B cell (primary cell): Measurements from ENCODE around the gene AQP6. TPM values are rescaled to one million over a fixed set of nuclear protein-coding genes. Genes with fewer than 3 reads are reported as not detected.

ENCODE experiments used
- ATAC-seq: fragments of 200-7000 bp; cut with Tn5 transposase; one replicate; pipeline ENCODE4 v1.10.0; 2021; ENCODE audit warnings: low read depth, mild to moderate bottlenecking, moderate number of reproducible peaks, moderate library complexity
- CTCF ChIA-PET: fragments of 350-600 bp; sonication (Branson Sonifier 250); formaldehyde crosslinking; loops from one replicate; lab custom pipeline; 2021; ENCODE audit warnings: antibody characterized with exemption, inconsistent platforms; lab: Charles Lee
- POLR2A ChIA-PET: fragments of 350-600 bp; sonication (Branson Sonifier 250); formaldehyde crosslinking; loops from one replicate; lab custom pipeline; 2021; ENCODE audit warnings: antibody characterized with exemption; lab: Charles Lee
- DNase-seq: peaks from one replicate; pipeline ENCODE4 v3.0.0; 2013
- H2AFZ ChIP-seq: 2 replicates; pipeline ENCODE4 v1.6.1; 2012; ENCODE audit warnings: mild to moderate bottlenecking, low read depth, low read length; ENCODE audit not compliant: insufficient read depth, poor library complexity, severe bottlenecking
- H3K27ac ChIP-seq, 2 donors: 1 replicate in 1 of 2; 2 replicates in 1 of 2; pipeline ENCODE4 v1.5.1; 2012 to 2013; ENCODE audit warnings: low read length in 2 of 2, mild to moderate bottlenecking in 2 of 2, moderate library complexity in 1 of 2
- H3K27me3 ChIP-seq, 4 experiments: fragments of 200-600 bp in 1 of 4; sonication (generic) in 1 of 4; replicated peaks in 1 of 4; 1 replicate in 2 of 4; 2 replicates in 2 of 4; pipeline versions ENCODE4 v1.6.1 to v1.7.0; 2013 to 2016; ENCODE audit warnings: low read length in 3 of 4, mild to moderate bottlenecking in 2 of 4, mixed read lengths in 1 of 4, moderate library complexity in 1 of 4; ENCODE audit not compliant: insufficient read depth in 4 of 4, control insufficient read depth in 3 of 4; ENCODE audit errors: control extremely low read depth in 1 of 4
- H3K36me3 ChIP-seq, 2 experiments: replicated peaks in 1 of 2; 1 replicate in 1 of 2; 2 replicates in 1 of 2; pipeline versions ENCODE4 v1.6.1 to v1.7.1; 2013; ENCODE audit warnings: low read length in 1 of 2; ENCODE audit not compliant: insufficient read depth in 2 of 2, control insufficient read depth in 1 of 2; ENCODE audit errors: control extremely low read depth in 1 of 2, extremely low read depth in 1 of 2
- H3K4me1 ChIP-seq, 2 donors: fragments of 200-600 bp in 1 of 2; sonication (generic) in 1 of 2; 1 replicate in 1 of 2; 2 replicates in 1 of 2; pipeline versions ENCODE4 v1.5.1 to v1.6.1; 2013 to 2017; ENCODE audit warnings: low read length in 2 of 2; ENCODE audit not compliant: control insufficient read depth in 2 of 2, insufficient read depth in 2 of 2
- H3K4me2 ChIP-seq: replicated peaks from 2 replicates; pipeline ENCODE3; 2012; ENCODE audit warnings: mild to moderate bottlenecking, low read depth, low read length; ENCODE audit not compliant: poor library complexity, severe bottlenecking
- H3K4me3 ChIP-seq, 5 experiments: fragments of 200-600 bp in 1 of 5; sonication (generic) in 1 of 5; 1 replicate in 3 of 5; 2 replicates in 2 of 5; pipeline versions ENCODE4 v1.5.1 to v1.7.0; 2011 to 2016; ENCODE audit warnings: low read length in 4 of 5, mild to moderate bottlenecking in 4 of 5, low read depth in 2 of 5, control low read depth in 1 of 5, moderate library complexity in 1 of 5; ENCODE audit not compliant: insufficient read depth in 1 of 5; ENCODE audit errors: control extremely low read depth in 1 of 5, extremely low read depth in 1 of 5
- H3K79me2 ChIP-seq: fragments of 200-600 bp; sonication (generic); one replicate; pipeline ENCODE4 v1.6.0; 2016; ENCODE audit warnings: low read length; ENCODE audit not compliant: control insufficient read depth, insufficient read depth
- H3K9ac ChIP-seq: fragments of 200-600 bp; sonication (generic); 2 replicates; pipeline ENCODE4 v1.6.1; 2017; ENCODE audit warnings: mild to moderate bottlenecking, low read length, moderate library complexity
- H3K9me3 ChIP-seq, 3 donors: one replicate each; pipeline versions ENCODE4 v1.6.1 to v1.7.1; 2013; ENCODE audit warnings: low read length in 2 of 3; ENCODE audit not compliant: control insufficient read depth in 2 of 3, insufficient read depth in 1 of 3; ENCODE audit errors: control extremely low read depth in 1 of 3
- H4K20me1 ChIP-seq: 2 replicates; pipeline ENCODE4 v1.6.0; 2012; ENCODE audit warnings: mild to moderate bottlenecking, low read length; ENCODE audit not compliant: insufficient read depth, control insufficient read depth, poor library complexity, severe bottlenecking
- H3K27ac Mint-ChIP-seq: one replicate; pipeline ENCODE4 v1.8.0; 2021; ENCODE audit warnings: mixed read lengths
- H3K27me3 Mint-ChIP-seq: one replicate; pipeline ENCODE4 v1.8.0; 2021; ENCODE audit warnings: mixed read lengths
- H3K4me1 Mint-ChIP-seq: one replicate; pipeline ENCODE4 v1.8.0; 2021; ENCODE audit warnings: mixed read lengths
- H3K4me3 Mint-ChIP-seq: one replicate; pipeline ENCODE4 v1.8.0; 2021; ENCODE audit warnings: mixed read lengths
- H3K9me3 Mint-ChIP-seq: one replicate; pipeline ENCODE4 v1.8.0; 2022; ENCODE audit warnings: mixed read lengths; ENCODE audit not compliant: insufficient read depth
- EZH2 ChIP-seq: IDR thresholded peaks from 2 replicates; pipeline ENCODE4 v1.6.1; 2012; ENCODE audit warnings: borderline replicate concordance, low read depth, mild to moderate bottlenecking, moderate library complexity, low read length; ENCODE audit not compliant: insufficient read depth, poor library complexity, severe bottlenecking
- WGBS: methylation state at CpG from one replicate; pipeline ENCODE4 v1.1.5; 2013; ENCODE audit warnings: missing lambda C conversion rate; ENCODE audit not compliant: insufficient coverage; 5-methylcytosine and 5-hydroxymethylcytosine counted together
- intact Hi-C: fragments of 100-400 bp; cut with micrococcal nuclease; formaldehyde crosslinking; loops from one replicate; pipeline ENCODE4 v1.10.0; 2022
- polyA plus RNA-seq: library from polyadenylated mRNA; depleted of rRNA; stranded (reverse); fragments of >200 nt; gene quantifications from 2 replicates; pipeline ENCODE4 v1.2.3, GENCODE V29; 2012
- total RNA-seq, 2 donors: library from RNA; stranded (reverse); fragments of 120-200 nt in 1 of 2; gene quantifications; 1 replicate in 1 of 2; 2 replicates in 1 of 2; pipeline versions ENCODE4 v1.2.3 to v1.2.4, GENCODE V29; 2013 to 2022
- TF ChIP-seq, protein P1 (sequence below): fragments of 200-600 bp; IDR thresholded peaks from one replicate; pipeline ENCODE4 v1.8.0; 2022; ENCODE audit warnings: antibody characterized with exemption, mild to moderate bottlenecking

The AQP6 gene
- total and polyA plus RNA-seq, 2 donors (not counting 1 experiment from before 2014, with no cell fraction given): not detected

- H3K36me3 ChIP-seq: no peaks in the 10 kb centered on the region
- Mint-ChIP-seq H3K9me3 (no peaks in the 10 kb centered on the region), H3K4me1 (peaks cover 2% of the 10 kb centered on the region), H3K27ac (no peak overlapping the region), H3K27me3 (peaks cover 7% of the 10 kb centered on the region), H3K4me3 (no peak overlapping the region)
- ChIA-PET POLR2A (no interaction called here), CTCF (interaction anchor here (1.2 to 1.3 kb wide), 2 partner anchors 13 to 203 kb away, joined by 3 read pairs; no protein-coding TSS in a partner anchor)
- 80% methylated on average over 1 of the region's 9 CpGs for WGBS
- ATAC-seq (no peak), DNase-seq (no peak)
- H3K79me2 ChIP-seq: no peaks in the 10 kb centered on the region
- peaks cover 0 to 33% (median 10%) of the 10 kb centered on the region in 4 experiments for H3K27me3 ChIP-seq
- TF ChIP-seq, protein P1, sequence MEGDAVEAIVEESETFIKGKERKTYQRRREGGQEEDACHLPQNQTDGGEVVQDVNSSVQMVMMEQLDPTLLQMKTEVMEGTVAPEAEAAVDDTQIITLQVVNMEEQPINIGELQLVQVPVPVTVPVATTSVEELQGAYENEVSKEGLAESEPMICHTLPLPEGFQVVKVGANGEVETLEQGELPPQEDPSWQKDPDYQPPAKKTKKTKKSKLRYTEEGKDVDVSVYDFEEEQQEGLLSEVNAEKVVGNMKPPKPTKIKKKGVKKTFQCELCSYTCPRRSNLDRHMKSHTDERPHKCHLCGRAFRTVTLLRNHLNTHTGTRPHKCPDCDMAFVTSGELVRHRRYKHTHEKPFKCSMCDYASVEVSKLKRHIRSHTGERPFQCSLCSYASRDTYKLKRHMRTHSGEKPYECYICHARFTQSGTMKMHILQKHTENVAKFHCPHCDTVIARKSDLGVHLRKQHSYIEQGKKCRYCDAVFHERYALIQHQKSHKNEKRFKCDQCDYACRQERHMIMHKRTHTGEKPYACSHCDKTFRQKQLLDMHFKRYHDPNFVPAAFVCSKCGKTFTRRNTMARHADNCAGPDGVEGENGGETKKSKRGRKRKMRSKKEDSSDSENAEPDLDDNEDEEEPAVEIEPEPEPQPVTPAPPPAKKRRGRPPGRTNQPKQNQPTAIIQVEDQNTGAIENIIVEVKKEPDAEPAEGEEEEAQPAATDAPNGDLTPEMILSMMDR: no peak
- TF ChIP-seq EZH2: no peak
- H3K4me2 ChIP-seq: no peak overlapping the region
- H4K20me1 ChIP-seq: no peaks in the 10 kb centered on the region
- H3K9me3 ChIP-seq: no peaks in the 10 kb centered on the region
- intact Hi-C loops: no loop called here
- H3K4me1 ChIP-seq: peaks cover 9% of the 10 kb centered on the region in 2 donors
- no peak overlapping the region for H3K9ac ChIP-seq
- H2AFZ ChIP-seq: no peak overlapping the region
- no peak overlapping the region for H3K4me3 ChIP-seq
- no peak overlapping the region for H3K27ac ChIP-seq
These were observed 618 bp upstream of the AQP6 start for GRCh38 chr12:49972129-49972528.

- DNase-seq: no peak
- ATAC-seq: no peak
- H2AFZ ChIP-seq: no peak overlapping the region
- no peaks in the 10 kb centered on the region for H3K79me2 ChIP-seq
- H3K9me3 ChIP-seq: no peaks in the 10 kb centered on the region
- no peaks in the 10 kb centered on the region for H3K4me1 ChIP-seq
- 92% methylated on average over 19 of the region's 19 CpGs for WGBS
- no peak overlapping the region for H3K27ac Mint-ChIP-seq
- H3K36me3 ChIP-seq: no peaks in the 10 kb centered on the region
- H3K4me2 ChIP-seq: no peak overlapping the region
- no peaks in the 10 kb centered on the region for H3K9me3 Mint-ChIP-seq
- ChIA-PET CTCF (no interaction called here), POLR2A (no interaction called here)
- H3K27me3 Mint-ChIP-seq: peaks cover 4% of the 10 kb centered on the region
- H3K4me3 Mint-ChIP-seq: no peak overlapping the region
- no peak overlapping the region for H3K9ac ChIP-seq
- TF ChIP-seq EZH2: no peak
- TF ChIP-seq, protein P1: no peak
- H4K20me1 ChIP-seq: no peaks in the 10 kb centered on the region
- H3K4me3 ChIP-seq: no peak overlapping the region
- peaks cover 0 to 21% (median 2%) of the 10 kb centered on the region in 4 experiments for H3K27me3 ChIP-seq
- H3K4me1 Mint-ChIP-seq: no peaks in the 10 kb centered on the region
- intact Hi-C loops: no loop called here
- H3K27ac ChIP-seq: no peak overlapping the region
These were observed 649 bp downstream of the AQP6 start for GRCh38 chr12:49973361-49973830.
